Measurements from ENCODE around the gene XAGE3.

The XAGE3 gene

GRCh38 chrX:52839137-52839536 is 28.7 kb downstream of the XAGE3 start:
- DNase-seq = peak; percentile 13

- no peak for DNase-seq
Observed at GRCh38 chrX:52830551-52830950, 37.3 kb downstream of the XAGE3 start.

GRCh38 chrX:52824608-52825007 is 43.3 kb downstream of the XAGE3 start:
- DNase-seq = no peak

GRCh38 chrX:52821079-52821760 is 46.7 kb downstream of the XAGE3 start:
- no peak for DNase-seq

GRCh38 chrX:52819788-52820187 is 48.1 kb downstream of the XAGE3 start:
- no peak for DNase-seq

Data from NCI-H82 (cell line).